Measurements from ENCODE around the gene CTSE. TPM values are rescaled to one million over a fixed set of nuclear protein-coding genes. Genes with fewer than 3 reads are reported as not detected.

Gene CTSE
- total and polyA plus RNA-seq, 2 of the 13 experiments (the other 11 are each of a cell fraction or from before 2014, with no cell fraction given), result 0.50 to 0.69 TPM

GRCh38 chr1:205962821-205963221, 60.9 kb downstream of the CTSE start (continued):
- TF ChIP-seq AKNA (CRISPR knock-in tag; IDR thresholded peaks at IDR 0.05; ENCODE audit: borderline replicate concordance), result no peak
- no peak for TF ChIP-seq ELF1 (CRISPR knock-in tag; IDR thresholded peaks at IDR 0.05)

- Histone ChIP-seq H3K36me3 (replicated peaks in 1 of 2; ENCODE audit: control insufficient read depth in 1 of 2, insufficient read depth in 2 of 2, low read length in 2 of 2) (no peaks in the 10 kb centered on the region), H3K27ac (ENCODE audit: extremely low read length, insufficient read depth, low read length) (no peak overlapping the region), H3K4me3 (replicated peaks in 1 of 3; ENCODE audit: insufficient read depth in 1 of 3, low read depth in 2 of 3, low read length in 3 of 3) (no peak overlapping the region), H3K9ac (ENCODE audit: insufficient read depth, low read depth, low read length) (no peak overlapping the region), H4K20me1 (ENCODE audit: insufficient read depth, low read length) (no peaks in the 10 kb centered on the region), H3K27me3 (ENCODE audit: control insufficient read depth in 1 of 2, insufficient read depth in 2 of 2, low read length in 2 of 2) (peaks cover 2 to 59% of the 10 kb centered on the region in 2 experiments; a peak in 4 of 5 replicates), H2AFZ (ENCODE audit: low read length) (no peak overlapping the region), H3K4me2 (ENCODE audit: low read depth, low read length) (no peak overlapping the region), H3K9me3 (ENCODE audit: low read length) (no peaks in the 10 kb centered on the region), H3K4me1 (ENCODE audit: insufficient read depth, low read length) (no peaks in the 10 kb centered on the region), H3K79me2 (ENCODE audit: insufficient read depth, low read length) (no peaks in the 10 kb centered on the region)
- intact Hi-C loops (cut with micrococcal nuclease; ENCODE audit: unreplicated experiment), result no loop called here
- FAIRE-seq, result no peak
- DNase-seq (ENCODE audit: low spot score), result no peak
- no TSS peak for BruUV-seq (replicated peaks)
- in situ Hi-C loops (cut with HindIII; ENCODE audit: extremely low pct_ligation_motif_present, low pct_unique_long_range_greater_than_20kb), result no loop called here
- no peak for ATAC-seq
- 19% methylated on average over 9 of the region's 9 CpGs for WGBS (ENCODE audit: low lambda C conversion rate)
- ChIA-PET POLR2A (no interaction called here), CTCF (ENCODE audit: low intra/inter-chr PET ratio, low total read pairs) (no interaction called here)
- no peak for TF ChIP-seq ZMAT3 (CRISPR knock-in tag; conservative IDR thresholded peaks at IDR 0.05)
- no peak for TF ChIP-seq ZNF775 (CRISPR knock-in tag; IDR thresholded peaks at IDR 0.05; ENCODE audit: borderline replicate concordance)
- TF ChIP-seq ZKSCAN8 (CRISPR knock-in tag; IDR thresholded peaks at IDR 0.05; ENCODE audit: borderline replicate concordance), result no peak
- TF ChIP-seq ESRRA (CRISPR knock-in tag; IDR thresholded peaks at IDR 0.05; ENCODE audit: low read depth), result no peak
- no peak for TF ChIP-seq ZNF484 (CRISPR knock-in tag; IDR thresholded peaks at IDR 0.05; ENCODE audit: borderline replicate concordance, low read depth)
- no peak for TF ChIP-seq ZNF598 (CRISPR knock-in tag; IDR thresholded peaks at IDR 0.05; ENCODE audit: borderline replicate concordance)
- no peak for TF ChIP-seq CEBPG (CRISPR knock-in tag; IDR thresholded peaks at IDR 0.05)
- TF ChIP-seq ZNF251 (CRISPR knock-in tag; IDR thresholded peaks at IDR 0.05), result no peak
- TF ChIP-seq ZBTB38 (CRISPR knock-in tag; IDR thresholded peaks at IDR 0.05), result no peak
- no peak for TF ChIP-seq ZNF367 (CRISPR knock-in tag; IDR thresholded peaks at IDR 0.05; ENCODE audit: borderline replicate concordance)
- TF ChIP-seq YEATS4 (CRISPR knock-in tag; IDR thresholded peaks at IDR 0.05; ENCODE audit: borderline replicate concordance), result no peak
- TF ChIP-seq FOSL1 (CRISPR knock-in tag; IDR thresholded peaks at IDR 0.05; ENCODE audit: borderline replicate concordance), result no peak
- no peak for TF ChIP-seq ZNF253 (CRISPR knock-in tag; IDR thresholded peaks at IDR 0.05; ENCODE audit: borderline replicate concordance)
- no peak for TF ChIP-seq SMAD1 (CRISPR knock-in tag; IDR thresholded peaks at IDR 0.05; ENCODE audit: borderline replicate concordance, low read depth)
- TF ChIP-seq RFX5 (IDR thresholded peaks at IDR 0.05; ENCODE audit: low read depth, low read length), result no peak
These were observed 61.5 kb downstream of the CTSE start for GRCh38 chr1:205961991-205962820.

All from HepG2 (cell line).